ENCODE measurements around the gene SAMMSON.

SAMMSON gene

GRCh38 chr3:70096376-70097066 is 97.0 kb downstream of the SAMMSON start:
- no peak for TF ChIP-seq CTCF (IDR thresholded peaks at IDR 0.05; ENCODE audit: insufficient read depth, low read depth, low read length, missing control alignments)
- DNase-seq (ENCODE audit: low read depth) = no peak
- no peak overlapping the region for H3K4me3 ChIP-seq (ENCODE audit: low read length)

GRCh38 chr3:70097084-70097483 is 97.6 kb downstream of the SAMMSON start:
- DNase-seq (ENCODE audit: low read depth) = no peak
- no peak for TF ChIP-seq CTCF (IDR thresholded peaks at IDR 0.05; ENCODE audit: insufficient read depth, low read depth, low read length, missing control alignments)

DNA sequence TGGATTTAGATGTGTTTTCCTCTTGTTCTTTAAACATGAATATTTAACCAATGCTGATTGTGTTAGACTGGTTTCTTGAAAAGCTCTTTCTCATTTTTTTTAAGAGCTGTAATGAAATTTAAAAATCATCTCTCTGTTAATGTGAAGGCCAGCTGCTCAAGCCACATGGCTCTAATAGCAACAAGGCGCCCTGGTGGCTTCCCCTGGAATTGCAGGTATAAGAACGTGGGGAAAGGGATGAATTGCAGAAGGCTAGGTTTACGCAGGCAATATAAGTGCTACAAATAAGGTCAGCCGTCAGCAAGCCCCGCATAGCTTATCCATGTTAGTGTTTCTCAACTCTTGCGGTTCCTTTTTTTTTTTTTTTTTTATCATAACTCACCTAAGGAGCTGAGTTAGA is 108.5 kb downstream of the SAMMSON start:
- peak; percentile 59 for TF ChIP-seq CTCF (IDR thresholded peaks at IDR 0.05; ENCODE audit: insufficient read depth, low read depth, low read length, missing control alignments)
- DNase-seq (ENCODE audit: low read depth) = peak; percentile 33
- H3K4me3 ChIP-seq (ENCODE audit: low read length) = no peak overlapping the region

More at GRCh38 chr3:70097084-70097483, 97.6 kb downstream of the SAMMSON start:
- H3K4me3 ChIP-seq (ENCODE audit: low read length) = no peak overlapping the region

GRCh38 chr3:70108546-70108945 is 109.0 kb downstream of the SAMMSON start:
- no peak for DNase-seq (ENCODE audit: low read depth)
- H3K4me3 ChIP-seq (ENCODE audit: low read length) = no peak overlapping the region
- TF ChIP-seq CTCF (IDR thresholded peaks at IDR 0.05; ENCODE audit: insufficient read depth, low read depth, low read length, missing control alignments) = no peak

GRCh38 chr3:70110066-70110465 is 110.5 kb downstream of the SAMMSON start:
- H3K4me3 ChIP-seq (ENCODE audit: low read length) = no peak overlapping the region
- DNase-seq (ENCODE audit: low read depth) = no peak
- no peak for TF ChIP-seq CTCF (IDR thresholded peaks at IDR 0.05; ENCODE audit: insufficient read depth, low read depth, low read length, missing control alignments)

DNA sequence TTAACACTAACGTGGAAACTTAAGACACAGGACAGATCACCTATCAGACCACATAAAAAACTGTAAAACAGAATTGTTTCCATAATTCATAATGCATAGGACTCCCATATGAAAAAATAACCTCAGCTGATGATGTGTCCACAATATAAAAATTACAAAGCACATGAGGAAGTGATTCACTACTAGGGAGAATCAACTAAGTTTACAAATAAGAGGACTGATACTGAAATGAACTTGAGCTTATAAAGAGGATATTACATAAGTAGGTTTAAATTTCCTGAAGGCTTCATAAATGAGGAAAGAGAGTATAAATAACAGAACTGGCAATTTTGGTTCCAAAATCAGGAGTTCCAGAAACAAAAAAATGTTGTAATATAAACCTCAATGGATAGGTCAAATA is 111.9 kb downstream of the SAMMSON start:
- no peak for TF ChIP-seq CTCF (IDR thresholded peaks at IDR 0.05; ENCODE audit: insufficient read depth, low read depth, low read length, missing control alignments)
- no peak for DNase-seq (ENCODE audit: low read depth)

GRCh38 chr3:70112751-70113150 is 113.2 kb downstream of the SAMMSON start:
- DNase-seq (ENCODE audit: low read depth) = no peak
- TF ChIP-seq CTCF (IDR thresholded peaks at IDR 0.05; ENCODE audit: insufficient read depth, low read depth, low read length, missing control alignments) = no peak
- H3K4me3 ChIP-seq (ENCODE audit: low read length) = no peak overlapping the region

More for the DNA sequence above, 111.9 kb downstream of the SAMMSON start:
- no peak overlapping the region for H3K4me3 ChIP-seq (ENCODE audit: low read length)

All from epithelial cell of esophagus (primary cell).